HG02870 (cell line): ENCODE measurements around the gene CBLB.

ENCODE experiments used
- ATAC-seq: cut with Tn5 transposase; IDR thresholded peaks from one replicate; pipeline ENCODE4 v1.9.1; 2021; ENCODE audit warnings: mild to moderate bottlenecking, moderate library complexity; ENCODE audit not compliant: unreplicated experiment

The CBLB gene

DNA sequence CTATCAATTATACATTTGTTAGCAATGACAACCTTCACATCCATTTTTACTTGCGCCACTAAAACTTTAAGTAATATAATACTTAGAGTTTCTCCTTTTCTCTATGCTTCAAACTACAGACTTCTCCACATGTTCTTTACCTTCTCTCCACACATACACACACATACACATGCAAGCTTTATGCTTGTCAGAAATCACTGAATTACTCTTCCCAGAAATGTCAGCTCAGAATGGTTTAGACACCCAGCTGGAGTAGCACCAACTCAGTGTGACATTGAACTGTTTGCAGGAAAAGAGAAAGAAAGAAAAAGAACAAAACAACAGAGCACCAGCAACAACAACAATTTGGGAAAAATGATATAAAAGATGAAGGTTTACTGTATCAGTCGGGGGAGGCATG, 20.9 kb downstream of the CBLB start:
- no peak for ATAC-seq

DNA sequence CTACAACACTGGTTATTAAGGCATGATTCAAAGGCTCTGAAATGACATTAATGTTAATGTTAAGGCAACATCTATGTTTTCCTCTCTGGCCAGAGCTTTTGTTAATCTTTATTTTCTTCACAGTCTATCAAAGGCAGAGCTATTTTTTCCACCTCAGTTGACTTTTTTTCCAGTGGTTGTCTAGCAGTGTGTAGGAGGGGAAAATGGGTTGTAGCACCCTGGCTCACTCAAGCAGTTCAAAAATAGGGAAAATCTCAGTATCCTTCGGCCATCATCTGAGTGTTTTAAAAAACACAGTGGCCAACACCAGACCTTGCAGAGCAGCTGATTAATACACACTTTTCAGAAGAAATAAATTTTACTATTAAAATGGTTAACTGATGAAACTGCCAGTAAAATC, 21.4 kb downstream of the CBLB start:
- ATAC-seq: no peak

DNA sequence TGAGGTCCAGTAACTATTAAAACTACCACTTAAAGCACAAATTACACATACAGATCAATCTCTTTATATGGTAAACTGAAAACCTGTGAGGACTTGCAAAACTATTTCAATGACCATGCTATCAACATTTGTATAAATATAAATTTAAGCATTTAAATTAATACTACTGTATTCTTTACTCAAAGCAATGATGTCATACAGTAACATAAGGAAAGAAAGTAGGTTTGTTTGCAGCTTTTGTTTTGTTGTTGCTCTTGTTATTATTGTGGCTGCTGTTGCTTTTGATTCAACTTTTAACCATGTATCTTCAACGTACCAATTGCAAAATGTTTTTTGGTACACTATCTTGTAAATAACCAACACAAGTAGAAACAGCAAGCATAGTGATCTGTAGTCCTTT, 22.0 kb downstream of the CBLB start:
- ATAC-seq: no peak

DNA sequence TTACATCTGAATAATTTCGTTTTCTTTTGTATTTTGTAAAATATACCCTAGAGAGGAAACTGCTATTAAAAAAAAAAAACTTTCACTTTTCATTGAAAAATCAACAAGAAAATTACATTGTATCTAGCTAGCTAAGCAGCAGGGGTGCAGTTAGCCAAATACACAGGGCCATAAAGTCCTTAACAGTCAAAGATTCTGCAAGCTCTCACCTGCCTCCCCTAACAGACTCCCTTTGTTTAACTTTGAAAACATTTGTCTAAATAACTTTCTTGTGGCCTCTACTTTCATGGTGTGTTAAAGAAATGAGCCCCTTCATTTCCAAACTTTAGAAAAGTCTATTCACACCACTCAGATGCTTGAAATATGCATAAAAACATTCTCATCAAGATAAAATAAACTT, 23.3 kb downstream of the CBLB start:
- ATAC-seq: no peak

DNA sequence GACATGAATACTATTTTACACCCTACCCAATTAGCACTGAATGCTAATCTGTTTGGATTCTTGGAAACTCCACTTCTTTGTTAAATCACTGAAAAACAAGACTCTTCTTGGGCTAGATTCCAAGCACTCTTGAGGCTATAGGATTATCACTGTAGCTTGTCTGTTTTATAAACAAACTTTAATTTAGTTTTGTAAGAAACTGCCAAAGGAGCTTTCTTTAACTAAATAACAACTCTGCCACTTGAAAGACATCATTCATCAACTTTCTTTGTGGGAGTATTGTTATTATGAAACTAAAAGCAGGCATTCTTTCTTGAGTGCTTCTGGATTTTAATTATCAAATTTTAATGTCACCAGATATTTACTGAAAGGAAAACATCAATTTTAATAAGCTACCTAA, 24.1 kb downstream of the CBLB start:
- no peak for ATAC-seq

DNA sequence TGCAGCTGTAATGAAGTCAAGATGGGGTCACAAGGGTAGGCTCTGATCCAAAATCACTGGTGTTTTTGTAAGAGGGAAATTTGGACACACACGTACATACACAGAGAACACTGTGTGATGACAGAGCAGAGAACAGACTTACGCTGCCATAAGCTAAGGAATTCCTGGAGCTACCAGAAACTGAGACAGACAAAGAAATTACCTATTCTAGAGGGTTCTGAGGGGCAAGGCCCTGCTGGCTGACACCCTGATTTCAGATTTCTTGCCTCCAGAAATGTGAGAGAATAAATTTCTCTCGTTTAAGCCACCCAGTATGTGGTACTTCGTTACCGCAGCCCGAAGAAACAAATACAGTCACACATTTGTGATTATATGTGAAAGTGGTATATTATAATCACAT, 24.8 kb downstream of the CBLB start:
- ATAC-seq: no peak

DNA sequence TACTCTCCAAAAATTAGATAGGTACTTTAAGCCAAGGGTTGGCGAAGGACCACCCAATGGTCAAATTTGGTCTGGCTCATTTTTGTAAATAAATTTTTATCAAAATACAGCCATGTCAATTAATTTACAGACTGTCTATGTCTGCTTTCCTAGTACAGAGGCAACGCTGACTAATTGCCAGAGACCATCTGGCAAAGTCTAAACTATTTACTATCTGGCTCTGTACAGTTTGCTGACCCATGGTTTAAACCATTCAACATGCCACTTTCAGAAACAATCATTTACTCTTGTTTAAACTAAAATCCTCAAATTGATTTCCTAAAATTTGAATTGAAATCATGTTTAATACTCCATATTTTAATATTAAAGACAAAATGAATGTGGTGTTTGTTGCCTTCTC, 25.9 kb downstream of the CBLB start:
- ATAC-seq: no peak

DNA sequence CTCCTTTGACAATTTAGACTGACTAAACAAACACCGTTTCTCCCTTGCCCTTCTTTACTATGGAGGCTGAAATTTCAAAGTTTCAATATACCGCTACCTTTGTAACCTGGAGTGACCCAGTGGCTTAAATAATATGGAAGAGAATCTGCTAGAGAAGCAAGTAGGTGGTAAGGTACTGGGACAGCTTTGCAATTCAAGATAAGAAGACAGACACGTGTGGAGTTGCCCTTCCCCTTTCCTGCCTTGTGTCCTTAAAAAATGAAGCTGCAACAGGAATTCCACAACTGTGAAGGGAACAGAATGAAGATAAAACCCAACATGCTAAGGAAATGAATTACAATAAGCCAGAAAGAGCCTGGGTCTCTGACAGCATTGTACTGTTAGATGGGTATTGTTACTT, 26.4 kb downstream of the CBLB start:
- no peak for ATAC-seq

DNA sequence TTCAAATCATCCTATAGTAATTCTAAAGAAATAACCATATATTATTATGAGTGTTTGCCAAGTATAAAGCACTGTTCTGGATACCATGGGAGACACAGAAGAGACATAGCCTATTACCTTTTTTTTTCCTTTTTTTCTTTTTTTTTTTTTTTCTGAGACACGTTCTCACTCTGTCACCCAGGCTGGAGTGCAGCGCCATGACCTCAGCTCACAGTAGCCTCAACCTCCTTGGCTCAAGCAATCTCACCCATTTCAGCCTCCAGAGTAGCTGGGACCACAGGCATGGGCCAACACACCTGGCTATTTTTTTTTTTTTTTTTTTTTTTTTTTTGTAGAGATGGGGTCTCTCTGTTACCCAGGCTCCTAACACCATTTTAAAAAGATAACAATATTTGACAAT, 30.9 kb downstream of the CBLB start:
- no peak for ATAC-seq

DNA sequence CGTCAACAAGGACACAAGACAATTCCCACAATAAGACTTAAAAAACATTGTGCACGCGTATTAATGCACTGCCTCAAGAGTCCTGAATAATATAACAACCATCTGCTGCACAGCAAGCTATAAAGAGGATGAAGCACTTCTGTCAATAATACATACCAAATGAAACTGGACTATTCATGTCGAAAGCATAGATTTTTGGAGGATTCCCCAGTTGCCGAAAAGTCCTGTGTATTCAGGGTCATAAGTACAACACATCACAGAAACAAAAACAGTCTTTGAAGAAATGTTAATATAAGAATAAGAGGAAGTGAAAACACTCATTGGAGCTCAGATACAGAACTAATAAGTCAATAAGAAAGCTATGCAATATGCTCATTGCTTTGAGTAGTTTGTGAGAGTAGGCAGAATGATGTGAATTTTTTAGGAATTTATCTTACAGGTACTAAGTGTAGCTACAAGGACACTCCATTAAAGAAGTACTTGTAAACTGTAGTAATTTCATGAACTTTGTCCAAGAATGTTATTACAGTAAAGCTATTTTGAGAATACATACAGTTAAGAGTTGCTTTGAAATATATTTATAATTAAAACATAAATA, 31.6 kb downstream of the CBLB start:
- ATAC-seq: peak; percentile 82

DNA sequence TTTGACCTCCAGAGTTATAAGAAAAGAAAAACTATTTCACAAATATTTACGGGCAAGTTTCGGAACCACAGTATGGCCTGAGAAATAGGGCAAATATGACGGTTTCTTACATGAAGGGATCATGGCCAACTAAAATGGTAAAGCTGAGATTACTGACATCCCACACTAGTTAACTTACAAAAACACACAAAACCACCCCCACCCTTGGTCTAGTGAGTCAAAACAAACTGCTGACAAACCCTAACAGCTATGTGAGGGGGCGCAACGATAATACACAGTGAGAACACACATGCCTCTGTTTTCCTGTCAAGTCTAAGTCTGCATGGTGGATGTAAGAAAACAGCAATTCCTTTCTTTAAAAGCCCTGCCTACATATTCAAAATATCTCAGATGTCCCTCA, 32.3 kb downstream of the CBLB start:
- ATAC-seq: peak; percentile 63

DNA sequence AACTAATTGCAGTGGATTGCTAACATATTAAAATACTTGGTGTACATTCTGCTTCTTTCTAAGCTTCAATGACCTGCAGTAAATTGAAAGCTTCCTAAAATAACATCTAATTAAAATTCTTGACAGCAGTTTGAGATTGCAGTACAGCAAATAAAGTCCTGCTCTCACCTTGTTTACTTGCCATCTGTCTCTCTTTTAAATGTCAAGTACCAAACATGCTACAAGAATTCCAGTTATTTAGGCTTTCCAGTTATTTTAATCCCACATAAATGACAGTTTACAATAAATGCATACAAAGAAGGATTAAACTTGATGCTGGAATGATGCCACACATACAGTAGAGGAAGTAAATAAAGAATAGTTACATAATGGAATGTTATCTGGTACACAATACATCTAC, 33.2 kb downstream of the CBLB start:
- ATAC-seq: no peak

DNA sequence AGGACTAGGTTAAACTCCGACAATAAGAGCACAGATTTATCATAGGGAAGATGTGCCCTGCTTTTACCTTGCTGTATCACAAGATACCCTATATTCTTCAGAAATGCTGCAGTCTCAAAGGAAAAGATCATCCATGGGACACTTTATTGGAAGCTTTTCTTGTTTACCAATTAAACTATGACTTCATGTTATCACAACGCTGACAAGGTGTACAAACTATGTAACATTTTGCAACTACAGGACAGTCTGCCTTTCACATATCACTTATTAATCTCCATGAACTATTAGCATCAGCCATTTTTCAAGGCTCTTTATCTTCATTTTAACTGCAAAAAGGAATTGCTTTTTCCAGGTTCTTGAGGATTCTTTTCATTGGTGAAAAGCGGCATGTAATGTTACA, 34.0 kb downstream of the CBLB start:
- ATAC-seq: no peak

DNA sequence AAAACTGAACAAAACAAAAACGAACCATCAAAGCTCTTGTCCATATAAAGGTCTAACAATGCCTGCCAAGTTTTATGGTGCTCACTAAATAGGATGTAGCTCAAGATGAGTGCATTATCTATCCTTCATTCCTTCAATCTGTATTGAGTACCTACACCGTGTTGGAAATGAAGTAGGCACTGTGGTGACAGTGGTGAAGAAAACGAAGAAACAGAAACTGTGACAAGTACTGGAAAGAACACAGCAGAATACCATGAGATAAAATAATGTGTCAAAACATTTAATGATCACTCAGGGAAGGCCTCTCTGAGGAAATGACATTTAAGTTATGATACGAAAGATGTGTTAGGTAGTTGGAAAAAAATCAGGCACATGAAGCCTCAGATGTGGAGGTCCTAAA, 36.2 kb downstream of the CBLB start:
- no peak for ATAC-seq

DNA sequence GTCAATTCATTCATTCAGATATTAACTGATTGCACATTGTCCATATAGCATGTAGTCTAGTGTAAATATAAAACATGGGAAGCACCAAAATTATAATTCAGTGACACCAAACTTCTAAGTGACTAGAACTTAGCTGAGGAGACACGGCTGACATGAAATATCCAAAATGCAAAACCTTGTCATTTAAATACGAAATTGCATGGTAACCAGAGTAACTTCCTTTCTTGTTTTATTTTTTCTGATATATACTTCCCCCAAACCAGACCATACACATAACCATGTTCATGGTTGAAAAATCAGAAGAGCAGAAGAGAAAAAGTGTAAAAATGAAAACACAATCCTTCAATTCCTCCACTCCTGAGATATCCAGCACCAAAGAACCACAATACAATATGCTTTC, 38.0 kb downstream of the CBLB start:
- ATAC-seq: no peak

DNA sequence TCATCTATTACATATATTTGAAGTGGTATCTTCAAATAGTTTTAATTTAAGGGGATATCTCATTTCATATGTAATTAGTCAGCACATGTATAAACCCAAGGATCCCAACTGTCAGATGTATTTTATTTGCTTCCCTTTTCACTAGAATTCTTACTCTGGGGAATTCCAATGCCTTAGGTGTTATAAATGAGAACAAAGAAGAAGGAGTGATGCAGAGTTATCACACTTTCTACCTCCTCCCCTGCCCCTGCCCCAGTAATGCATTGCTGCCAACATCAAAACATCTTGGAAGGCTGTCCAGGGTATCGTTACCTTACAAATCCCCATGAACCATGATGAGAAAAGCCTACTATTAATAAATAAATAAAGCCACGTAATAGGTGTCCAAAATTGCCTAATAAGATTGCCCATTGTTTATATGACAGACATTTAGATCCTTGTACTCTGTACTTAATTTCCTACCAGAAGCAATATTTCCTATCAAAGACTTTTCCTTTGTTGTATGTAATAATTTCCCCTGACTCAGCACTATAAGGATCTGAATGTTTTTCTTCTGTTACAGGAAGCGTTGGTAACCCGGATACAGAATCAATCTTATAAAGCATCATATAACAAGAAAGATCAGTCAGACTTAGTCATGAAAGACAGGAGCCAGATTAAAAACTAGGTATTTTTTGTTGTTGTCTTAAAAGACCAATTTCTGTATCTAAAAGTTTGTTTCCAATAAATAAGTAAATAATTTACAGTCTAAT, 38.8 kb downstream of the CBLB start:
- ATAC-seq: no peak

DNA sequence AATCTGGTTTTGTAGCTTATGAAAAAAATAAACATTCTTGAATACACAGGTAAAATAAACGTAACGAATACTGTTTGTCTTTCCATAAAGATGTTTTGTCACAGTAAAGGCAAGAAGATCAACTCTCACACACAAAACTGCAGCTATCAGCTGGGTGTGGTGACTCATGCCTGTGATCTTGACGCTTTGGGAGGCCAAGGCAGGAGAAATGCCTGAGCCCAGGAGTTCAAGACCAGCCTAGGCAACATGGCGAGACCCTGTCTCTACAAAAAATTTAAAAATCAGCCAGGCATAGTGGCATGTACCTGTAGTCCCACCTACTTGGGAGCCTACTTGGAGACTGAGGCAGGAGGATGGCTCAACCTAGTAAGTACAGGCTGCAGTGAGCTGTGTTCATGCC, 39.6 kb downstream of the CBLB start:
- ATAC-seq: no peak

DNA sequence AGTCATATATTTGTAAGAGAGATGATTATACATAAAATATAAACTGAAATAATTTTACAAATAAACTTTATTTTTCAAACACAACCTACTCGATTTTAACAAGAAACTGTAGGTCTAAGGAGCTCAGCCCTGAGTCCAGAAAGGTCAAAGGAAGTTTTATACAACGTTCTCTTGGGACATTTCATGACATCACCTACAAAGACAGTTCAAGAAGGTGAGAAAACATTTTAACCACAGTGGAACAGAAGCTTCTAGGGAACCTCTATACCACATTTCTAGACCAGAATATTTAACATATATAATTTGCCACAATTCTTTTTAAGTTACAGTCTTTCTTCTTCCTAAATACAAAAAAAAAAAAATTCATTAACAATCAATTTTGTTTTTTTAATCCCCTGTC, 40.1 kb downstream of the CBLB start:
- ATAC-seq: no peak

DNA sequence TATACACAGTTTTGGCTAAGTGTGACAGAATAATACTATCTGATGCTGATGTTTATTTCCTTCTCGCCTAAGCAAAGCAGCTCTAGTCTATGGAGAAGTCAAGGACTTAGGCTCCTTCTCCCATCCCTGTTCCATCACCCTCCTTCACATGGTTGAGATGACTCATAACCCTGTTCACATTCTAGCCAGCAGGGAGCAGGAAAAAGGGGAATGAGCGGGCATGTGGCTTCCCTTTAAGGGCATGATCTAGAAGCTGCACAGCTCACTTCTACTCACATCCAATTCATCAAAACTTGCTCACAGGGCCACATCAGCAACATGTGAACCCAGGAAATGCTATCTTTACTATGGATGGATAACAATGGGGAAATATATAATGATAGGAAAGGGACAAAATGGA, 40.9 kb downstream of the CBLB start:
- ATAC-seq: no peak

DNA sequence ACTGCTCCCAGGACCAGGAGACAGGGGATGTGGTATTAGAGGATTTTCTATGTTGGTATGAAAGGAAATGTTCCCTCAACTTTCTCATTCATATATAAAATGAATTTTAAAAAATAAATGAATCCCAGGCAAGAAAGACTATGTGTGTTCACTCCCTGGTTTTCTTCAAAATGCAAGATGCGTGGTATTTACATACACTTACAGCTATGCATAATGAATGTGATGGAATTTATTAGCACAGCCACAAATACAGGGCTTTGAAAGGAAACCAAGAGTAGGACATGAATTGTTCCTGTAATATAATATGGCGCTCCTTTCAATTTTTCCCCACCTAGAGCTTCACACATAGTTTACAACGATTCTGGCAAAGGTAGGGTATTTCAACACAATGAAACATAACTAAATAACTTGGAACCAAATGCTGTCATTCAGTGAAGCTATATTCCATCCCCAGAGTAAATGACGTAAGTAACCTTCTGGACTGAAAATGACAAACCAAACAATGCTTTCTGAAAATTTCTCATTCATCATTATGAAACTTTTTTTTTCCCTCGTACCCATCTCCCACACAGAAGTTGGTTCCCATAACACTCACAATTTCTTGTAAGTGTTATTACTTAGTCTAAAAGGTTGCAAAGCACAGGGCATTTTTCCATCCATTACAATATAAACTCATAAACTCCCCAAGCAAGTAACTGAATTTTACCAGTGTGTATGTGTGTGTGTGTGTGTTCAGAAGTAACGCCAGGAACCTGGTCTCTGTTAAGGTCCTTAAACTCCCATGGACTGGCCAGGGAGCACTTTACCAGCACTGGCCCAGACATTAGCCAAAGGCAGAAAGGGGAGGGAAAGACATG, 41.8 kb downstream of the CBLB start:
- ATAC-seq: peak; percentile 49

DNA sequence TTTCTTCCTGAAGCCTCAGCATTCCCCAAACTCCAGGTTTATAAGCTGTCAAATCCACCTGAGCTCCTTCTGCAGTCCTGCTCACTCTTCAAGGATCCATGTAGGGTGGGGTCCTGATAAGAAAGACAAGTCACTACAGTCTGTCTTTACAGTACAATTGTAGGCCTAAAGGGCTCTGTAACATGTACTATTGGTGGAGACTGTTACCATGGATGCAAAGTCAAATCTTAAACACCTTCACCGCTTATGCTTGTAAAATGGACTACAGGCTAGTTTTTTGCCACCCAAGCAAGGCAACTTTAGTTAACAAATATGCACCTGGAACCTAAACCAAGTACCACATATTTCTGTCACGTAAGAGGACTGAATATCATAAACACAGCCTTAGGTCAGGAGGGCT, 44.7 kb downstream of the CBLB start:
- ATAC-seq: no peak
